Epidermal melanocyte (primary cell): ENCODE measurements around the gene SYT12.

Source experiments
- DNase-seq: peaks from one replicate; pipeline ENCODE4 v3.0.0; 2011; ENCODE audit warnings: low spot score; ENCODE audit not compliant: insufficient read length

Gene SYT12

GRCh38 chr11:67027943-67028542 lies 5.1 kb downstream of the SYT12 start:
- DNase-seq = no peak

- no peak for DNase-seq
These were observed 6.2 kb downstream of the SYT12 start for GRCh38 chr11:67029146-67029545.

GRCh38 chr11:67030976-67031375 lies 8.0 kb downstream of the SYT12 start:
- no peak for DNase-seq

GRCh38 chr11:67031791-67032561 lies 9.0 kb downstream of the SYT12 start:
- DNase-seq = no peak

- no peak for DNase-seq
These were observed 10.1 kb downstream of the SYT12 start for GRCh38 chr11:67032830-67033551.

GRCh38 chr11:67033661-67034166 lies 10.8 kb downstream of the SYT12 start:
- DNase-seq = peak; percentile 58

- DNase-seq = no peak
These were observed 11.4 kb downstream of the SYT12 start for GRCh38 chr11:67034350-67034749.

GRCh38 chr11:67040147-67040546 lies 17.2 kb downstream of the SYT12 start:
- DNase-seq = no peak

- DNase-seq = no peak
These were observed 18.7 kb downstream of the SYT12 start for GRCh38 chr11:67041602-67042001.

- DNase-seq = no peak
These were observed 20.8 kb downstream of the SYT12 start for GRCh38 chr11:67043572-67044349.

GRCh38 chr11:67044496-67044895 lies 21.6 kb downstream of the SYT12 start:
- no peak for DNase-seq

- no peak for DNase-seq
These were observed 22.4 kb downstream of the SYT12 start for GRCh38 chr11:67045314-67045713.

- peak; percentile 50 for DNase-seq
These were observed 25.7 kb downstream of the SYT12 start for GRCh38 chr11:67048515-67049130.

- no peak for DNase-seq
These were observed 27.2 kb downstream of the SYT12 start for GRCh38 chr11:67050139-67050538.

- DNase-seq = no peak
These were observed 28.4 kb downstream of the SYT12 start for GRCh38 chr11:67051180-67051893.

- no peak for DNase-seq
These were observed 29.1 kb downstream of the SYT12 start for GRCh38 chr11:67051945-67052488.

GRCh38 chr11:67052891-67053290 lies 30.0 kb downstream of the SYT12 start:
- no peak for DNase-seq

- DNase-seq = peak; percentile 73
These were observed 31.0 kb downstream of the SYT12 start for GRCh38 chr11:67053896-67054329.

- no peak for DNase-seq
These were observed 31.5 kb downstream of the SYT12 start for GRCh38 chr11:67054346-67054835.
